GM19023 (cell line): ENCODE data around the gene HOXC10.

Experiments
- ATAC-seq: cut with Tn5 transposase; IDR thresholded peaks from one replicate; pipeline ENCODE4 v1.9.1; 2021; ENCODE audit warnings: mild to moderate bottlenecking, moderate library complexity; ENCODE audit not compliant: unreplicated experiment

HOXC10 gene

GRCh38 chr12:53976823-53977595 is 7.9 kb upstream of the HOXC10 start:
- no peak for ATAC-seq

- no peak for ATAC-seq
Observed at GRCh38 chr12:53977596-53978445, 7.1 kb upstream of the HOXC10 start.

- ATAC-seq, result no peak
Observed at GRCh38 chr12:53978477-53979356, 6.2 kb upstream of the HOXC10 start.

GRCh38 chr12:53980104-53980801 is 4.7 kb upstream of the HOXC10 start:
- no peak for ATAC-seq

- ATAC-seq, result no peak
Observed at GRCh38 chr12:53980802-53981496, 4.0 kb upstream of the HOXC10 start.

- ATAC-seq, result no peak
Observed at GRCh38 chr12:53981634-53982565, 3.0 kb upstream of the HOXC10 start.

- no peak for ATAC-seq
Observed at GRCh38 chr12:53982648-53983567, 2.0 kb upstream of the HOXC10 start.

GRCh38 chr12:53983568-53983949 is 1.4 kb upstream of the HOXC10 start:
- no peak for ATAC-seq

GRCh38 chr12:53983950-53984572 is 885 bp upstream of the HOXC10 start:
- ATAC-seq, result no peak

- ATAC-seq, result no peak
Observed at GRCh38 chr12:53985692-53985993, 697 bp downstream of the HOXC10 start.

- no peak for ATAC-seq
Observed at GRCh38 chr12:53985994-53986685, 1.2 kb downstream of the HOXC10 start.

GRCh38 chr12:53986686-53987483 is 1.9 kb downstream of the HOXC10 start:
- no peak for ATAC-seq

- ATAC-seq, result no peak
Observed at GRCh38 chr12:53987787-53988230, 2.9 kb downstream of the HOXC10 start.

GRCh38 chr12:53988541-53989226 is 3.7 kb downstream of the HOXC10 start:
- ATAC-seq, result no peak
